ENCODE measurements around the gene C14orf119.

Gene C14orf119

DNA sequence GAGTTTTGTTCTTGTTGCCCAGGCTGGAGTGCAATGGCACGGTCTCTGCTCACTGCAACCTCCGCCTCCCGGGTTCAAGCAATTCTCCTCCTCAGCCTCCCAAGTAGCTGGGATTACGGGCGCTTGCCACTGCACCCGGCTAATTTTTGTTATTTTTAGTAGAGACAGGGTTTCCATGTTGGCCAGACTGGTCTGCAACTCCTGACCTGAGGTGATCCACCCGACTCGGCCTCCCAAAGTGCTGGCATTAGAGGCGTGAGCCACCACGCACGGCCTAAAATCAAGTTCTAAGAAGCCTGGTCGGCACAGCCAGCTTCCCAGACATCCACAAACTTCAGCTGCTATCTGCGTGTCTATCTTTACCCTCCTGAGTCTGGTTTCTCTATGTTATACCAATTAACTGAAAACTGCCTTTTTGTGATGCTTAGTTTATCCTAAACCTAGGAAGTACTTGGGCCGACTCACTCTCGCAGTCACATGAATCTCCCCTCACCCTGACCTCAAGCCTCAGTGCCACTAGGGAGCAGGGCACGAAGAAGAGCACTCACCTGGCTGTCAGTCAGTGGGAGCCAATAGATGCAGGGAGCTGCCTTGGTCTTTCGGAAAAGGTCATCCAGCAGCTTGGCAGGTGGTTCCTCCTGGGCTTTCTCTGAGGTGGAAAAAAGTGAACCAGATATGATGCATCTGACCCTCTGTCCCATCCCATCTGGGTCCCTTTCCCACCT, 34.6 kb upstream of the C14orf119 start:
- no peak for DNase-seq (ENCODE audit: low spot score)

DNA sequence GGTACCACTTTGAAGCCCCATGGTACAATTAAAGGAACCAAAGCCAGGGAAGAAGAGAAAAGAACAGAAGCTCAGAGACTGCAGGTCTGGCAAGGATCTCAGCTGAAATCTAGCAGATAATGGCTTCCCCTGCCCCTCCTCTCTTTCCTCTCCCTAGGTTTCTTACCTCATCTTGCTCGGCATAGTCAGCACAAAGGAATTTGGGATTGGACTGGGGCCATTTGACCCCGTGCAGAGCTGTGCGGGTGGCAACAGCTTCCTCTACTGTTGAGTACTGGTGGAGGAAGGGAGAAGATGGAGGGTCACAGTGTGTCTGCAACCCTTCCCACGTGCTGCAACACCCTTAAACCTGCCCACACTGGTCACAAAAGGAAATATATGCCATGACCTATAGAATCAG, 33.3 kb upstream of the C14orf119 start:
- DNase-seq (ENCODE audit: low spot score), result peak; percentile 86

DNA sequence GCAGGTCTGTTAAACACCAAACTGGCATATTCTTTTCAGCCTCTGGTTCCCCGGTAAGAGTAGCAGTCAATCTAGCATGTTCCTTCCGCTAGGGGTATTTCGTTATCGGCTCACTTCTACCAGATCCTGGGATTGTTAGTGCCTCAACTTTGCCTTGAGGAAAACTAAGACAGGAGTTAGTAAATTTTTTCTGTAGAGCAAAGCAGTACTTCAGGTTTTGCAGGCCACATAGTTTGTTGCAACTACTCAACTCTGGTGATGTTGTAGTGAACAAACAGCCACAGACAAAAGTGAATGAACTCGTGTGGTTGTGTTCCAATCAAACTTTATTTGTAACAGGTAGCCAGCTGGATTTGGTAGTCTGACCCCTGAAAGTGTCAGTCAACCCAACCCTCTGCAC, 31.7 kb upstream of the C14orf119 start:
- DNase-seq (ENCODE audit: low spot score), result no peak

DNA sequence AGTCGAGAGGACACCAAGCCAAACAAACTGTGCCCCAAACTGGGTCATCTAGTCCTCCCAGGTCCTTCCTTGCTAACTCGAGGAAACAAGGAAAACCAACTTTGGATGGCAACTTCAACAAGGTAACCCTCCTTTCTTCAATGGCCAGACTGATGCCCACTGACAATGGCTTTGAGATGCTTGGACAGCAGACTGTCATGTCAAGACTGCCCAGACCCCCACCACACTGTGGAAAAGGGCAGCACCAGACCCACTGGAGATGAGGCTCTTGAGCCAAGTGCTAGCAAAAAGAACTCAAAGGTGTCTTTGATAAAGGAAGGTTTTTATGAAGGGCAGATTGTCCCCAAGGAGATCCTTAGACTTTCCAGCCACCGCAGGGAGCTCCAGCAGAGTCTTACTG, 28.9 kb upstream of the C14orf119 start:
- DNase-seq (ENCODE audit: low spot score), result no peak

DNA sequence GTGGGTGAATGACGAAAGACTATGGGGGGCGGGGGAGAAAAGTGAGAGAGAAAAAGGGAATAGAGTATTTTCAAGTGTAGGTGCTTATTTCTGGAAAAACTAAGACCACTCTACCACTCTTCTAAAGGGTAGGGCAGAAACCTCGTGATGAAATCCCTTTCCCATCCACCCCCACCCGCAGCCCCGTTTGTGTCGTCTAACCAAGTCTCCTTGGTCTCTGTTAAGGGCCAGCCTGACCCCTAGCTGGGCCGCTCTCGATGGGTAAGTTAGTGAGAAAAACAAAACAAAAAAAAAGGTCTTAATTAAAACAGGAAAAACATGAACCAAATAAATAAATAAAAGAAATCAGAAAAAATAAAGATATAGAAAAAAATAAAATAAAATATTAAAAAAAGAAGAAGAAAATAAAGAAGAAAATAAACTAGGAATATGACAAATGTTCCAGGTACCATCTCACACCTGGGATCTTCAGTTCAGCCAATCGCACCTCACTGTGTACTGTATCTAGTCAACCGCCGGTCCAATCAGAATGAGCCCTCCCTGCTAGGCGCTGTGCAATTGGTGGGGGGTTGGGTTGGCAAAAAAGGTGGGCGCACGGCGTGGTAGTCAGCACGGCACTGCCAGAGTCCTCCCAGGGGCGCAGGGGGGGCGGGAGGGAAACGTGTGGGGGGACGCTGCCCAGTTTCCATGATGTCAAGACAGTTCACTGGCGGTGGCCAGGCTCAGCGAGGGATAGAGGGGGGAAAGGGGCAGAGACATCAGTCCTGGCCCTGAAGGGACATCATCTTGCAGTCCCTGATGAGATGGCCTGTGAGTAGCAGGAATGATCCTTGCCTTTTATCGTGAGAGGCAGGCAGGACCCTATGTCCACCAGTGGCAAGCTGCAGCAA, 28.2 kb upstream of the C14orf119 start:
- no peak for DNase-seq (ENCODE audit: low spot score)

DNA sequence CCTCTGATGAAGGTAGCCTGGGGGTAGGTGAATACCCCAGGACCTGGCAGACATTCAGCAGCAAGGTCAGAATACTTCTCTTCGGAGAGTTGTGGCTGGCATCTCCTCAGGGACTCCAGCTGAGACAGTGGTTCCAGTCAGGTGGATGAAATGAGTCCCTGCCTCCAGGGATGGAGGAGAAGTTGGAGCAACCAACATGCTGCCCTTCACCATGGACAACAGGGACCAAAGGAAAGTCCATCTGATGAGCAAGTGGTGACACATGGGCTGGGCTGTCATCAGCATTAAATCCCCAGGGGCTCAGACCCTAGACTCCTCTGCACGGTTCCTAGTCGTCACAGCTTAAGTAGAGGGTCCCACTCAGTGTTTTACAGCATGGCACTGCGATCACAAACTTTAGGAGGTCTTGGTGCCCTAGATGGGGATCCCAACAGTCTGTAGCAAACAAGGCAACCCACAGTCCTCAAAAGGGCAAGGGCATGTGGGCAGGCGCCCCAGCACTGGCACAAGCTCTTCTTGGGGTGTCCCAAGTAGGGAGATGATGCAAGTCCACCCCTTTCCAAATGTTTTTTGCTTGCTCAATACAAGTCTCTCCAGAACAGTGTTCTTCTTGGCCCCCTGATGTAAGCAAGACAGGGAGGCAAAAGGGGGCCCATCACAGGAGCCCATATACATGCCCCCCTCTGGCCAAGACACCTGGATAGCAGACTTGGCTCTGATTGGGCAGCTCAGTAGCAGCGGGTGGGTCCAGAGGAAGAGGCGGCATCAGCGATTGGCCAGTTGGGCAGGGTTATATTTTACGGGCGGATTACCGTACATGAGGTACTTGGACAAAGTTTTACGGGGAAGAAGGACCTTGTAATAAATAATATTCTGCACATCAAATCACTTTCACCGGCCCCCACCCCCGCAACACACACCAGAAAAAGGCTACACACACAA, 27.2 kb upstream of the C14orf119 start:
- no peak for DNase-seq (ENCODE audit: low spot score)

DNA sequence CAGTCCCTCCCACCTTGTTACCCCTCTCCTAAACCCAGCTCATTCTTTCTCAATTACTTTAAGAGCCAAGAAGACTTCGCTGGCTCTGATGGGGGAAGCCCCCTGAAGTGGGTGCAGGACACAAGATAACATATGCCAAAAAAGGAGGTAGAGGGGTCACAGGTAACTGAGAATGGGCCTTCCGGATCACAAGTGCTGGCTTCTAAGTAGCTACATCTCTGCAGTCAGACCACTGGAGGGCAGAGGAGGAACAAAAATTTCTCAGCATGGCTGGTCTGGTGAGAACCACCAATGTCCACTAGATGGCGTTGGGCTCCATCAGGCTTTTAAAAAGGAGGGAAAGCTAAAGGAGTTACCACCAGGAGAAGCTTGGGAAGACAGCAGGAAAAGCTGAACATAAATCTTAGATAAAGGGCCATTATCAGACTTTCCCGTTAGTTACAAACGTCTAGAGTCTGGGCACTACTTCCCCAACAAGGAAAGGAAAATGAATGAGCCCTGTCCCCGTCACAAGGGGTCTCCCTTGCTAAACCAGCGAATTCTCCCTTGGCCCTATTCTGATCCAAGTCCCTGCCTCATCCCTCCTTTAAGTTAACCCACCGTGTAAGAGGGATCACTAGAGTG, 26.4 kb upstream of the C14orf119 start:
- peak; percentile 94 for DNase-seq (ENCODE audit: low spot score)

DNA sequence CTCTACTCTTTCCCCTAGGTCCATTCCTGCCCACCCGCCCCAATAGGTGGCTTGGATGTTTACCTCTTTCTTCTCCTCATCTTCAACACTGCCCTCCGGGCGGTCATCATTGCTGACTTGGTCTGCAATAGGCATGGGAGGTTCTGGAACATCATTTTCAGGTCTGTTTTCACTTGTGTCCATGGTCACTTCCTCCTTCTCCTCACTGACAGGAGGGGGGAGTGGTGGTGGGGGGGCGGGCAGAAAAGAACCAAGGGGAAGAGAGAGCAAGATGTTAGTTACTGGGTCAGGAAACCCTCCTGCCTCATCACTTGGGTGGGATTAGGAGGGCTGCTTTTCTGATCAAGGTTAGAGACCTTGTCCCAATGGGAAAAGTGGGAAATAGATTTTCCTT, 25.9 kb upstream of the C14orf119 start:
- no peak for DNase-seq (ENCODE audit: low spot score)

DNA sequence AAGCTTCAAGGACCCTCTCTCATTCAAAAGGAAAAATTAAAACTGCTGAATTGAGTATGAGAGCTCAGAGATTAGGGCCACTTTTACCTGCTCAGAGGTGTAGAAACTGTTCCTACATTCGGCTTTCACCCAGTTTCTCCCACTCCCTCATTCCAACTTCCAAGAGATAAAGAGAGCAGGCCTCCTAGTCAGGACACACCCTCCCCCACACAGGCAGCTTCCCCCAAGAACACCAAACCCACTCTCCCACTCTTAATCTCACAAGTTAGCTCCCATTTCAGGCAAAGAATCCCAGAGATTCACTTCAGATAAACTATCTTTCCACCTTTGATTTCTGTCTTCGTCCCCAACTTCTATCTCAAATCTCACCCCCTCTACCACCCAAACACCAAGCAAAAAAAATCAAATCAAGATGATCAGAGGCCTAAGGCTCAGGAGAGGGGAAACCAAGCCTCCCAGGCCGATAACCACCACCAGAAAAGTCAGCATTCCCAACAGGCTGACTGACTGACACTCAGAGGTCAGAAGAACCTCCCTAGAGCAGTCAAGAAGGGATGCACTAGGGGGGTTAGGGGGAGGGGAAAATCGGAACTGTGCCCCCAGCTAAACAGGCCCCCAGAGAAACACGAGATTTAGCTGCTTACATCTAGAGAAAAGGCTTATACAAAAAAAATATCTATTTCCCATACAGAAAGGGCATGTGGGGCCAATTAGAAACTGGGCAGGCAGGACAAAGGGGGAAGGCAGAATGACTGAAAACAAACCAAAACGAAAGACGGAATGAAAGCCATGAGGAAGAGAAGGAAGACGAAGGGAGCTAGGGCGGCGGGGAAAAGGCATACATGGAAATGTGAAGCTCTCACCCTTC, 24.8 kb upstream of the C14orf119 start:
- DNase-seq (ENCODE audit: low spot score), result peak; percentile 58

DNA sequence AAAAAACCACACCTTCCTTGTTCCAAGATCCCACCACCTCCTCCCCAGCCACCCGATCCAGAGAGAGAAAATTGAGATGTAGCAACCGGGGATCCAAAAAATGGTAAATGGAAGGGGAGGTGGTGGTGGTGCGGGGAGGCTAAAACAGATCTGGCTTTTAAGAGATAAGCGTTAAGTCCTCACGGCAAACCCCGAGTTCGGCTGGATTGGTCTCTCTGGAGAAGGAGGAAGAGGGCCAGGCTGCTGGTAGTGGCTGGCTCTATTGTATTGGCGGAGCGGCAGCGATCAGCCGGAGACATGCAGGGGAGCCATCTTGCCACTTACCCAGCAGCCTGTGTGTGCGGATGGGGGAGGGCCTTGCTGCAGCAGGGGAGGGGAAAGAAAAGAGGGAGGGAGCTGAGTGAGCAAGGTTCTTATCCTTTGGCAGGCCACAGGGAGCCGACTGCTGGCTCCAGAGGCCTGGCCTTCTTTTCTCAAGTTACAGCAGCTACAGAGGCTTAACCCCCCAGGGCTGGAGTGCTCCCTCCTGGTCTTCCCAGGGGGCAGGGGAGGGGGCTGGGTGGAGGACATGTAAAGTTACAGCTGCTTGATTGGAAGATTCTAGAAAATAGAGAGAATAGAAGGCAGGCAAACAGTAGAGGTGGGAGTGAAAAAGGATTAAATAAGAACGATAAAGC, 23.9 kb upstream of the C14orf119 start:
- DNase-seq (ENCODE audit: low spot score), result peak; percentile 94

DNA sequence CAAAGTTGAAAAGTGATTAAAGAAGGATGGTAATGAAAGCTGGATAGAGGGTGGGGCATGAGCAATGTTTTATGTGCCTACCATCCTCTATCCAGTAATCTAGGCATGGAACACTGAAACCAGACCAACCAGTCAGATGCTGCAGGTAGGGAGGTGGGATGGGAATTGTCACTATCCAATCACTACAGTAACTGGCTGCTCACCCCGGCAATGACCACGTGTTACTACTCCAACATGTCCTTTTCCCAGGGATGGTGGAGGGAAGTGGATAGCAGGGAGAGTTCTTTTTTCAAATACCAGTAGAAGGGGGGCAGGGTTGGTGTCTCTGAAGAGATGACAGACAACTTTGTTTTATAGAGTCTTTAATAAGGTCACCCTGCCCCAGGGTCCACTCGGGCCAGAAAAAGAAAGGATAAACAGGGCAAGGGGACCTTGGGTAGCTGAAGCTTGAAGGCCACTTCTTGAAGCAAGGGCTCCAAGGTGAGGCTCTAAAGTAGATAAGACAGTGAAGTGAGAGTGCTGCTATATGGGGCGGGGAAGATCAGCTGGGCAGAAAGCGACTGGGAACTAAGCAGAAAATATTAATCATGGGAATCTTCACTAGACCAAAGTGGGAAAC, 23.3 kb upstream of the C14orf119 start:
- no peak for DNase-seq (ENCODE audit: low spot score)

DNA sequence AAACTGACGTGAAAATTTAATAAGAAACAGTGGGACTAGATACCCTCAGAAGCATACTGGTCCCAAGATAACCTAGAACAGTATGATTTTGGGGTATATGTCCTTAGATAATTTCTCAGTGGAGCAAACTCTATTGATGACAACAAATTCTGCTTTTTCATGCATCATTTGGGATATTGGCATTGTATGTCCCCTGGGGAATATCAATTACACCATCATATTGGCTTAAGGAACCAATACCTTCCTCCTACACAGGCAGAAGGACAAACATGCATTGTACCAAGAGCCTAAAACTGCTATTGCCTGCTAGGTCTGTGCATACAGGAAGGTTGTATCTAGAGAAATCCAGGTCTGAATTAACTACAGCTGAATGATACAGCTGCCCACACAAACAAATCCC, 20.4 kb upstream of the C14orf119 start:
- no peak for DNase-seq (ENCODE audit: low spot score)

DNA sequence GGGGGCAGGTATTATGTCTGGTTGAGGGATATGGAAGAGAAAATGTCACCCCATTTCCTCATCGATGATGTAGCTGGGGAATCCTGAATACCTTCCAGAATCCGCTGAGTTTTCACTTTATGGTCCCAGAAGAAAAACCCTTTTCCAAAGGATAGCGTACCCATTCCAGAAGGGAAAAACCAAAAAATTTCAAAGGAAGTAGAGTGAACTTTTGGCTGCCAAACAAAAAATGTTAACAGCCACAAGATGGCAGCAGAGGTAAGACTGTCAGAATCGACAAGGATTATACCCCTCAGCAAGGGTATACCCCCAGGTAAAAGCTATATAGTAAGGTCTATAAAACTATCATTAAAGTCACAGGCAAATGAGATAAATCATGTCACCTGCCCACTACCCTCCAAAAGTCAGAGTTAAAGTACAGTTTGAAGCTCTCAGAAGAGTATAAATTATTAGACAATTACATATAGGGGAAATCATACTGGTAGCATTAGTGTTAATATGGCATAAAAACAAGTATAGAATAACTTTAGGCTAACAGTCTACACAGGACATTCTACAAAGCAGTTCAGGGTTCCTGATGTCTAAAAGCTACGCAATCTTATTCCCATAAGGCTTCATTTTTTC, 18.4 kb upstream of the C14orf119 start:
- peak; percentile 45 for DNase-seq (ENCODE audit: low spot score)

DNA sequence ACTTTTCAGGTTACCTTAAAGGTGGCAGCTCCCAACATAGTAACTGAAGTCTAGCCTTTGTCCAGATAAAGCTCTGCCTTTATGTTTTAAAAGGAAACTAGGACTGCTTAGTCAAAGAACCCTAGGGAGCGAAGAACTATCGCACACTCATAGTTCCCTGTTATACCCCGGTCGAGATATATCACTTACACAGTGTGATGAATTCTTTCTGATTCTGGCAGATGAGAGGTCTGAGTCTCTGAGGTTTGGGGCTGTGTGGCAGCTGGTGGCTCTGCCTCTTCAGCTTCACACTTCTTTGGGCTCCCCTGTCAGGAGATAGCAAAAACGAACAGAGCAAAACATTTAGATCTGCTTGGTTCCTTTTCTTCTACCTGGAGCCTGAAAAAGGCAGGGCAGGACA, 17.3 kb upstream of the C14orf119 start:
- no peak for DNase-seq (ENCODE audit: low spot score)

DNA sequence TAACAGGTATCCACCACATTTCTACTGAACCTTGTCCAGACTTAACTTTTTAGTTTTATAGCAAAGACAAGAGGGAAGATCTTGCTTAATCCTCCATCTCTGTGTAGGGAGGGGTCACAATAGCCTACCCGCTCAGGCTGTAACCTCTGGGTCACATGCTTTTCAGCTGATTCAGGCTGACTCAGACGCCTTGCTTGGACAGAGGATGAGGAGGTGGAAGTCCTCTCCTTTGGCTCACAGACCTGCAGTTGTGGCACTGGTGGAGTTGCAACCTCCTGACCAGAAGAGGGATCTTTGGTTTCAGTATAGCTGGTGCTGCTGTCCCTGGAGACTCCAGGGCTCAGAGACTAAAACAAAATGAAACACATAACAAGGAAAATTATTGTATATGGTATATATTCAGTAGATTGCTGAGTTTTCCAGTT, 16.6 kb upstream of the C14orf119 start:
- peak; percentile 89 for DNase-seq (ENCODE audit: low spot score)

DNA sequence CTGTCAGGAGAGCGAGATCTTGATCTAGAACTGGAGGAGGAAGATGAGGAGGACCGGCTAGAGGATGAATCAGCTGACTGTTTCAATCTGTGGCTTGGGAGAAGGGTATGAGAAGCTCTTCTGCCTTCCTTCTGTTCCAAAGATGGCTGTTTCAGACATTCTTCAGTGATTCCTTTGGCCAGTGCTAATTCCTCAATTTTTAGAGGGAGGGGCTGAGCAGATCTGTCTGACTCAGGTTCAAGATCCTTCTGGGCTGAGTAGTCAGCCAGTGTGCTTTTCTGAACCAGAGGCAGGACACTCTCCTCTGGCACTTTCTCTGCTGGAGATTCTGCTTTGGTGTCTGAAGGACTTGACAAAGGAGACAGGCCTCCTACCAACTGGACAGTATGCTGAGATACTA, 15.6 kb upstream of the C14orf119 start:
- no peak for DNase-seq (ENCODE audit: low spot score)

DNA sequence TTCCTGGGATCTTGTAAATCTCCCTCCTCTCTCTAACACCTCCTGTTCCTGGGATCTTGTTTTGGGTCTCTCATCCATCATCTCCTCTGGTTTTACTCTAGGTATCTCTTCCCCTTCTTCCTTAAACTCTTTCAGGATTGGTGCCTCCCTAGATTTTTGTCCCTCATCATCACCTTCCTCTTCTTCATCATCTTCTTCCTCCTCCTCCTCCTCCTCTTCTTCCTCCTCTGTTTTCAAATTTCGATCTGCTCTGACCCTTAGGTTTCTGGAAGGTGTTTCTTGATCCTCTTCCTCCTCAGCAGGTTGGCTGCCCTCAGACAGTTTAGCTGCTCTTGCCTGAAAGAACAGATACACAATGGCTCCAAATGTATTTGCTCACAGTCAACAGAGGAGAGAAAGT, 14.8 kb upstream of the C14orf119 start:
- DNase-seq (ENCODE audit: low spot score), result no peak

DNA sequence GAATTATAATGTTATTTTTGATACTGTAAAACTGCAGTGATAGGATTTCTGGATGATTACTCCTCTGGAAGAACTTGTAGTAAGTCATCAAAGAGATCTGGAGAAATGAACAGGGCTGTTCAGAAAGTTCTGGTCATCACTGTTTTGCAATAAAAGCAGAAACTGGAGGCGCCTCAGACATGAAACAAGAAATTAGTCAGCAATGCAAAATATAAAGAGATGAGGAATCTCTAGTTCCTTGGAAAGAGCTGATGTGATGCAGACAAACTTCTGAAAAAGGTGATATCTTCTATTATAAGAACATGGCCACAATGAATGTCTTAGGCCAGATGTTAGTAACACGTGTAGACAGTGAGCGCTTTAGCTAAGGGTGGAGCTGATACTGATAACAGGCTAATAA, 9.8 kb upstream of the C14orf119 start:
- DNase-seq (ENCODE audit: low spot score), result no peak

DNA sequence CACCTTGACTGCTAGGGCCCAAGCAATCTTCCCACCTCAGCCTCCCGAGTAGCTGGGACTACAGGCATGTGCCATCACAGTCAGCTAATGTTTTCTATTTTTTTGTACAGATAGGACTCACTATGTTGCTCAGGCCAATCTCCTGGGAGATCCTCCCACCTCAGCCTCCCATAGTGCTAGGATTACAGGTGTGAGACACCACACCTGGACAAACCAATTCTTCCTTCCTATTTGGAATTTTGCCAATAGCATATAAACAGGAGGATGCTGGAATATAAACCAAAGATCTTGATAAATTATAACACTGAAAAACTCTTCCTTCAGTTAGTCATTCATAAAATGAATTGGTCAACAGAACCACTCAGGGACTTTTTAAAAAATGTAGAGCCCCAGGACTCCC, 8.7 kb upstream of the C14orf119 start:
- no peak for DNase-seq (ENCODE audit: low spot score)
